ENCODE measurements around the gene PNMA8C. TPM values are rescaled to one million over a fixed set of nuclear protein-coding genes. Genes with fewer than 3 reads are reported as not detected.

Gene PNMA8C
- total and polyA plus RNA-seq, 7 donors: 0.01 TPM; not detected in 6

DNA sequence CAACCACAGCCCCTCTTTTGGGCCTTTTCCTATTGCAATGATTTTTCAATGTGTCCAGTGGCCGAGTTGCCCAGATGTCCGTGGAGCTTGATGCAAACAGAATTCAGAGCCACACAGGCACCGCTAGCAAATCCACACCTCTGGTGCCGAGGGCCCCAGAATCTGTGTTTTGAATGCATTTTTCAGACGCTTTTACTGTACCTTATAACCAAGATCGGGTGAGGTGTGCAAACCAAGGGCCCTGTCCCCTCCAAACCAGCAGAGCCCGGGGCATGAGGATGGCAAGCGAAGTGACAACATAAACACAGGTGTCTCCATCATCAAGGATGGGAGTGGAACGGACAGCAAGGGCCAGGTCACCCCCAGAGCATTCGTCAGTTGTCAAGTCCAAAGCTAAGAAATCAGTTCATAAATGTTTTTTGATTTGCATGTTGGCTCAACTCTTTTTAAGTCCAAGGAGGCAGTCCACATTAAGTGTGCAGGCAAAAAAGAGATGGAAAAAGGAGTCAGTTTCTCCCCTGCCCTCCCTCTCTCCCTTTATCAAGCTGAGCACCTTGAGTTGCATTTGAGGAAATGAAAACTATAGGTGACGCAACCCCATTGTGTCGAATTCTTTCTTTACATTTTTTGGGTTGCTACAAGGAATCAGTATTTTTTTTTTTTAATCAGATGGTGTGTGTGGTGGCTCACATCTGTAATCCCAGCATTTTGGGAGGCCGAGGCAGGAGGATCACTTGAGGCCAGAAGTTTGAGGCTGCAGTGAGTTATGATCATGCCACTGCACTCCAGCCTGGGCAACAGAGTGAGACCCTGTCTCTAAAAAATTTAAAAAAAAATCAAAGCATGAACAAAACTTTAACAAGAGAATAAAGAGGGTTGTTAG is 18.3 kb downstream of the PNMA8C start:
- Histone ChIP-seq H3K27ac (no peak overlapping the region), H3K4me3 (peak overlapping the region; percentile 57), H3K9me3 (no peaks in the 10 kb centered on the region), H3K4me1 (no peaks in the 10 kb centered on the region), H3K36me3 (ENCODE audit: insufficient read depth in 1 of 2, low read depth in 1 of 2) (no peaks in the 10 kb centered on the region), H3K27me3 (ENCODE audit: insufficient read depth in 3 of 3, low read length in 2 of 3) (peaks cover 0 to 87% (median 38%) of the 10 kb centered on the region in 3 donors)
- ATAC-seq (no peak), DNase-seq (no peak)
- whole genome bisulfite sequencing, 3 donors: 81 to 86% (median 86%) methylated on average over 13 of the region's 13 CpGs
- intact Hi-C loops (cut with DNase I): no loop called here
- TF ChIP-seq, protein P1, sequence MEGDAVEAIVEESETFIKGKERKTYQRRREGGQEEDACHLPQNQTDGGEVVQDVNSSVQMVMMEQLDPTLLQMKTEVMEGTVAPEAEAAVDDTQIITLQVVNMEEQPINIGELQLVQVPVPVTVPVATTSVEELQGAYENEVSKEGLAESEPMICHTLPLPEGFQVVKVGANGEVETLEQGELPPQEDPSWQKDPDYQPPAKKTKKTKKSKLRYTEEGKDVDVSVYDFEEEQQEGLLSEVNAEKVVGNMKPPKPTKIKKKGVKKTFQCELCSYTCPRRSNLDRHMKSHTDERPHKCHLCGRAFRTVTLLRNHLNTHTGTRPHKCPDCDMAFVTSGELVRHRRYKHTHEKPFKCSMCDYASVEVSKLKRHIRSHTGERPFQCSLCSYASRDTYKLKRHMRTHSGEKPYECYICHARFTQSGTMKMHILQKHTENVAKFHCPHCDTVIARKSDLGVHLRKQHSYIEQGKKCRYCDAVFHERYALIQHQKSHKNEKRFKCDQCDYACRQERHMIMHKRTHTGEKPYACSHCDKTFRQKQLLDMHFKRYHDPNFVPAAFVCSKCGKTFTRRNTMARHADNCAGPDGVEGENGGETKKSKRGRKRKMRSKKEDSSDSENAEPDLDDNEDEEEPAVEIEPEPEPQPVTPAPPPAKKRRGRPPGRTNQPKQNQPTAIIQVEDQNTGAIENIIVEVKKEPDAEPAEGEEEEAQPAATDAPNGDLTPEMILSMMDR (IDR thresholded peaks at IDR 0.05): no peak

DNA sequence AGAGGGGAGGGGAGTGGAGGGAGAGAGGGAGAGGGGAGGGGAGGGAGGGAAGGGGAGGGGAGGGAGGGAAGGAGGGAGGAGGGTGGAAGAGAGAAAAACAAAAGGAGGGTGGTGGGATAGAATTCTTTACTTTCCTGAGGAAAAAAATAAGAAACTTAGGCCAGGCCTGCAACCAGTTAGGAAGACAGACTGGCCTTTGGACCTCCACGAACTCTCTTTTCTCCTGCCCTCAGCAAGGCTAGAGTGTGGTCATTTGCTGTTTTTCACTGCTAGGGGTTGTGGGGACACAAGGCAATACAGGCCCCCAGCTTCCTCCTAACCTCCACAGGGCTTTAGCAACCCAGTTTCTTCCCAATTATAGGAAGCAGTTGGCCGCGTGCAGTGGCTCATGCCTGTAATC is 19.5 kb downstream of the PNMA8C start:
- Histone ChIP-seq H3K4me1 (peaks cover 8% of the 10 kb centered on the region), H3K27ac (no peak overlapping the region), H3K9me3 (no peaks in the 10 kb centered on the region), H3K36me3 (ENCODE audit: insufficient read depth in 1 of 2, low read depth in 1 of 2) (no peaks in the 10 kb centered on the region), H3K4me3 (no peak overlapping the region), H3K27me3 (ENCODE audit: insufficient read depth in 3 of 3, low read length in 2 of 3) (peaks cover 0 to 87% (median 44%) of the 10 kb centered on the region in 3 donors)
- TF ChIP-seq, protein P1 (IDR thresholded peaks at IDR 0.05): no peak
- 71 to 86% (median 79%) methylated on average over 3 of the region's 3 CpGs for WGBS, 3 donors
- no peak for DNase-seq
- intact Hi-C loops (cut with DNase I): no loop called here
- ATAC-seq: no peak

DNA sequence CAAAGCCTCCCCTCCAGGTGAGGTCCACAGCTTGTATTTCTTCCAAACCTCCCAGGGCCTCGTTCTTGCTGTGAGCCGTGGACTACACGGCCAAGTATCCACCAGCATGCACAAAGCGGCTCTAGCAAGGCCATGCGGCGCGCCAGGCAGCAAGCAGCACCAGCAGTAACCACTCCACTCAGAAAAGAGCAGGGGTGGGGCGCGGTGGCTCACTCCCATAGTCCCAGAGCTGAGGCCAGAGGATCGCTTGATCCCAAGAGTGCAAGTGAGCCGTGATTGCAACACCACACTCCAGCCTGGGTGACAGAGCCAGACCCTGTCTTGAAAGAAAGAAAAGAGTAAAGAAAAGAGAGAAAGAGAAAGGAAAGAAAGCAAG is 20.1 kb downstream of the PNMA8C start:
- TF ChIP-seq, protein P1 (IDR thresholded peaks at IDR 0.05): no peak
- intact Hi-C loops (cut with DNase I): no loop called here
- Histone ChIP-seq H3K4me3 (peak overlapping the region; percentile 18), H3K9me3 (no peaks in the 10 kb centered on the region), H3K27me3 (ENCODE audit: insufficient read depth in 3 of 3, low read length in 2 of 3) (peaks cover 0 to 87% (median 45%) of the 10 kb centered on the region in 3 donors), H3K4me1 (peaks cover 8% of the 10 kb centered on the region), H3K36me3 (ENCODE audit: insufficient read depth in 1 of 2, low read depth in 1 of 2) (no peaks in the 10 kb centered on the region), H3K27ac (no peak overlapping the region)
- WGBS, 3 donors: 5 to 15% (median 12%) methylated on average over 11 of the region's 11 CpGs
- ATAC-seq: peak in 3 of 4 donors; percentile 35 to 52 (median 46)
- DNase-seq: peak; percentile 71 to 79

DNA sequence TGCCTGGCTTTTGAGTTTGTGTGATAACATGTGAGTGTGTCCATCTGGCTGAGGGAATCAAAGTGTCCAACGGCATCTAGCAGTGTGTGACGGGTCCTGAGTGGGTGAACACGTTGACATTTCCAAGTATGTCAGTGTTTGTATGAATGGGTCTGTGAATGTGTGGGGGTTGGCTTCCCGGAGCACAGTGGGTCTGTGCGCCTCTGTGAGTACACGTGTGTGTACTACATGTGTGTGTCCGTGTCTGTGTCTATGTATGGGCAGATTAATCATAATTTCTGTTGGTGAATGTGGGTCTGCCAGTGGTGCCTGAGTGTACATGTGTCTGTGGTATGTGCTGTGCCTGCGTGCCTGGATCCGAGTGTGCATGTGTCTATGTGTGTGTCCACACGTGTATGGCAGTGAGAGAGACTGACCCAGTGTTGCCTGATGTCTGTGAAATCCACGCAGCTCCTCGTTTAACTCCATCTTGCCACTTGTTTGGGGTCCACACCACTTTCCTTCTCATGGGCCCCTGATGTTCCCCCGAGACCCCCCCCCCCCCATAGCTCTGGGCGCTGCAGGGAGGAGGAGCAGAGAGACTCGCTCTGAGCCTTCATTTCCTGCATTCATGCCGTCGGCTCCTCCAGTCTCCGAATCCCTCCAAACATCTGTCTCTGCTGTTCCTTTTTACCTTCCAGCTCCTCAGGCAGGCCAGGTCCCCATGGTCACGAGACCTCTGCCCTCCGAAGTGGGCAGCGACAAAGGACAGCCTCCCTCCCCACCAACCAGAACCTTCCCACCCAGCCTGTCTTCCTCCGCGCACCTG is 20.7 kb downstream of the PNMA8C start:
- TF ChIP-seq, protein P1 (IDR thresholded peaks at IDR 0.05): no peak
- H3K4me3 ChIP-seq: peak overlapping the region; percentile 18
- H3K36me3 ChIP-seq (ENCODE audit: insufficient read depth in 1 of 2, low read depth in 1 of 2): no peaks in the 10 kb centered on the region
- ATAC-seq (no peak), DNase-seq (peak in 1 of 2 donors; percentile 8)
- 26 to 35% (median 34%) methylated on average over 22 to 23 of the region's 23 CpGs for WGBS, 3 donors
- peaks cover 0 to 85% (median 44%) of the 10 kb centered on the region in 3 donors for H3K27me3 ChIP-seq (ENCODE audit: insufficient read depth in 3 of 3, low read length in 2 of 3)
- intact Hi-C loops (cut with DNase I): no loop called here
- no peak overlapping the region for H3K27ac ChIP-seq
- H3K4me1 ChIP-seq: peaks cover 8% of the 10 kb centered on the region
- no peaks in the 10 kb centered on the region for H3K9me3 ChIP-seq
